Right atrium auricular region (tissue), 2 donors: ENCODE data around the gene SLCO4A1. TPM values are rescaled to one million over a fixed set of nuclear protein-coding genes. Genes with fewer than 3 reads are reported as not detected.

Experiments used
- DNase-seq: peaks from one replicate; pipeline ENCODE4 v3.0.0-alpha.2; 2019; ENCODE audit warnings: low spot score
- H3K27ac ChIP-seq, 2 donors: fragments of 200-600 bp; sonication (generic); 1 replicate in 1 of 2; 2 replicates in 1 of 2; pipeline ENCODE4 v1.5.1; 2016 to 2019
- H3K27me3 ChIP-seq, 2 donors: fragments of 200-600 bp; sonication (generic); one replicate each; pipeline versions ENCODE4 v1.5.1 to v1.6.0; 2017 to 2019
- H3K36me3 ChIP-seq: fragments of 200-600 bp; sonication (generic); one replicate; pipeline ENCODE4 v1.5.1; 2016
- H3K4me1 ChIP-seq, 2 donors: fragments of 200-600 bp; sonication (generic); one replicate each; pipeline versions ENCODE4 v1.5.1 to v1.6.0; 2017 to 2019
- H3K4me3 ChIP-seq, 2 donors: fragments of 200-600 bp; sonication (generic); 1 replicate in 1 of 2; 2 replicates in 1 of 2; pipeline ENCODE4 v1.5.1; 2017 to 2019; ENCODE audit warnings: mild to moderate bottlenecking in 1 of 2, moderate library complexity in 1 of 2
- H3K9me3 ChIP-seq, 2 donors: fragments of 200-600 bp; sonication (generic); one replicate each; pipeline ENCODE4 v1.5.1; 2019
- CTCF ChIP-seq, 2 donors: fragments of 200-600 bp; sonication (generic); IDR thresholded peaks; one replicate each; pipeline ENCODE4 v1.5.1; 2019; ENCODE audit warnings: antibody characterized with exemption in 2 of 2
- total RNA-seq, 2 donors: library from RNA; depleted of rRNA; stranded (reverse); fragments of >200 nt; gene quantifications; one replicate each; pipeline ENCODE4 v1.1.0, GENCODE V29; 2016

SLCO4A1 gene
- total RNA-seq, 2 donors from 2014 or later = 13.4 to 19.8 TPM

GRCh38 chr20:62637110-62637509, 5.2 kb upstream of the SLCO4A1 start:
- H3K4me3 ChIP-seq = no peak overlapping the region
- H3K36me3 ChIP-seq = no peaks in the 10 kb centered on the region
- peaks cover 0 to 4% of the 10 kb centered on the region in 2 donors for H3K27me3 ChIP-seq
- no peak overlapping the region for H3K27ac ChIP-seq
- TF ChIP-seq CTCF (IDR thresholded peaks at IDR 0.05) = no peak
- H3K9me3 ChIP-seq = no peaks in the 10 kb centered on the region
- H3K4me1 ChIP-seq = peaks cover 0 to 24% of the 10 kb centered on the region in 2 donors
- no peak for DNase-seq

GRCh38 chr20:62637521-62638054, 4.7 kb upstream of the SLCO4A1 start:
- no peaks in the 10 kb centered on the region for H3K9me3 ChIP-seq
- H3K27ac ChIP-seq = no peak overlapping the region
- H3K27me3 ChIP-seq = peaks cover 0 to 4% of the 10 kb centered on the region in 2 donors
- H3K4me3 ChIP-seq = no peak overlapping the region
- no peaks in the 10 kb centered on the region for H3K36me3 ChIP-seq
- peaks cover 0 to 29% of the 10 kb centered on the region in 2 donors for H3K4me1 ChIP-seq
- no peak for DNase-seq
- no peak for TF ChIP-seq CTCF (IDR thresholded peaks at IDR 0.05)

- DNase-seq = no peak
- Histone ChIP-seq H3K4me3 (no peak overlapping the region), H3K27me3 (peaks cover 1 to 4% of the 10 kb centered on the region in 2 donors), H3K9me3 (no peaks in the 10 kb centered on the region), H3K36me3 (no peaks in the 10 kb centered on the region), H3K4me1 (peaks cover 0 to 34% of the 10 kb centered on the region in 2 donors), H3K27ac (no peak overlapping the region)
- no peak for TF ChIP-seq CTCF (IDR thresholded peaks at IDR 0.05)
Measured at GRCh38 chr20:62638055-62638570, 4.2 kb upstream of the SLCO4A1 start.

- Histone ChIP-seq H3K4me1 (peaks cover 0 to 41% of the 10 kb centered on the region in 2 donors), H3K4me3 (no peak overlapping the region), H3K27ac (no peak overlapping the region), H3K27me3 (peaks cover 3 to 4% of the 10 kb centered on the region in 2 donors), H3K9me3 (no peaks in the 10 kb centered on the region), H3K36me3 (no peaks in the 10 kb centered on the region)
- no peak for DNase-seq
- no peak for TF ChIP-seq CTCF (IDR thresholded peaks at IDR 0.05)
Measured at GRCh38 chr20:62638679-62639406, 3.5 kb upstream of the SLCO4A1 start.

- no peak for TF ChIP-seq CTCF (IDR thresholded peaks at IDR 0.05)
- Histone ChIP-seq H3K9me3 (no peaks in the 10 kb centered on the region), H3K27ac (no peak overlapping the region), H3K27me3 (peaks cover 3 to 4% of the 10 kb centered on the region in 2 donors), H3K36me3 (no peaks in the 10 kb centered on the region), H3K4me1 (peaks cover 0 to 43% of the 10 kb centered on the region in 2 donors), H3K4me3 (no peak overlapping the region)
- DNase-seq = no peak
Measured at GRCh38 chr20:62639765-62640164, 2.5 kb upstream of the SLCO4A1 start.
